GM12801 (cell line): Measurements from ENCODE around the gene BRF1.

Experiments used
- TF ChIP-seq, protein P1 (sequence below): IDR thresholded peaks from one replicate; pipeline ENCODE4 v1.5.1; 2011; ENCODE audit warnings: control low read depth; ENCODE audit not compliant: insufficient read length; ENCODE audit errors: extremely low read depth

BRF1 gene

DNA sequence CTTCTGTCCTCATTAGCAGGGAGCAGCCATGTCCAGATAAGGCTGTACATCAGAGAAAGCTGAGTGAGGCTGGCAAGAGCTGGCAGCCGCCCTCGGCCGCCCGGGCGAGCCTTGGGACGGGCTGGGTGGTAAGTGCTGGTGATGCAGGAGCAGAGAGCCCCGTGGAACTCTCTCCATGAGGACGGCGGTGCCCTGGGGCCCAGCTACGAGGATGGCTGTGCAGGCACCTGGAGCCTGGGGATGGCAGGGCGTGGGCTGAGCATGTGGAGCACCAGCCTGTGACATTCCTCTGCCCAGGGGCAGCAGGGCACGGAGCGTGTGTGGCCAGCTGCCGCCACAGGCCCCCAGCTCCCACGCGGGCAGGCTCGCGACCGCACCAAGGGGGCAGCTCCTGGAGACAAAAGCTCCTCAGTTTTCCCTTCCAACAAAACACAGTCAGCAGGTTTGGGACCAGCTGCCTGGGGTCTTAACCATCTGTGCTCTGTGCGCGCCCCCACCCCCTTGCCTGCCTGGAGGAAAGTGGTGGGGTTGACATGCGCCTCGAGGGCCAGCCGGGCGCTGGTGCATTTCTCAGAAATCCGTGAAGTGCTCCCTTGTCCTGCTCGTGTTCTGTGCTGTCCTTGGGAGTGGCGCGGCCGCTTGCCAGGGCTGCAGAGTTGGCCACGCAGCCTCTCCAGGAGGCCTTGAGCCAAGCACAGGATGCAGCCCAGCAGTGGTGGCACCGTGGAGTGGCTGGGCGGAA lies 35.1 kb upstream of the BRF1 start:
- TF ChIP-seq, protein P1, sequence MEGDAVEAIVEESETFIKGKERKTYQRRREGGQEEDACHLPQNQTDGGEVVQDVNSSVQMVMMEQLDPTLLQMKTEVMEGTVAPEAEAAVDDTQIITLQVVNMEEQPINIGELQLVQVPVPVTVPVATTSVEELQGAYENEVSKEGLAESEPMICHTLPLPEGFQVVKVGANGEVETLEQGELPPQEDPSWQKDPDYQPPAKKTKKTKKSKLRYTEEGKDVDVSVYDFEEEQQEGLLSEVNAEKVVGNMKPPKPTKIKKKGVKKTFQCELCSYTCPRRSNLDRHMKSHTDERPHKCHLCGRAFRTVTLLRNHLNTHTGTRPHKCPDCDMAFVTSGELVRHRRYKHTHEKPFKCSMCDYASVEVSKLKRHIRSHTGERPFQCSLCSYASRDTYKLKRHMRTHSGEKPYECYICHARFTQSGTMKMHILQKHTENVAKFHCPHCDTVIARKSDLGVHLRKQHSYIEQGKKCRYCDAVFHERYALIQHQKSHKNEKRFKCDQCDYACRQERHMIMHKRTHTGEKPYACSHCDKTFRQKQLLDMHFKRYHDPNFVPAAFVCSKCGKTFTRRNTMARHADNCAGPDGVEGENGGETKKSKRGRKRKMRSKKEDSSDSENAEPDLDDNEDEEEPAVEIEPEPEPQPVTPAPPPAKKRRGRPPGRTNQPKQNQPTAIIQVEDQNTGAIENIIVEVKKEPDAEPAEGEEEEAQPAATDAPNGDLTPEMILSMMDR: no peak

DNA sequence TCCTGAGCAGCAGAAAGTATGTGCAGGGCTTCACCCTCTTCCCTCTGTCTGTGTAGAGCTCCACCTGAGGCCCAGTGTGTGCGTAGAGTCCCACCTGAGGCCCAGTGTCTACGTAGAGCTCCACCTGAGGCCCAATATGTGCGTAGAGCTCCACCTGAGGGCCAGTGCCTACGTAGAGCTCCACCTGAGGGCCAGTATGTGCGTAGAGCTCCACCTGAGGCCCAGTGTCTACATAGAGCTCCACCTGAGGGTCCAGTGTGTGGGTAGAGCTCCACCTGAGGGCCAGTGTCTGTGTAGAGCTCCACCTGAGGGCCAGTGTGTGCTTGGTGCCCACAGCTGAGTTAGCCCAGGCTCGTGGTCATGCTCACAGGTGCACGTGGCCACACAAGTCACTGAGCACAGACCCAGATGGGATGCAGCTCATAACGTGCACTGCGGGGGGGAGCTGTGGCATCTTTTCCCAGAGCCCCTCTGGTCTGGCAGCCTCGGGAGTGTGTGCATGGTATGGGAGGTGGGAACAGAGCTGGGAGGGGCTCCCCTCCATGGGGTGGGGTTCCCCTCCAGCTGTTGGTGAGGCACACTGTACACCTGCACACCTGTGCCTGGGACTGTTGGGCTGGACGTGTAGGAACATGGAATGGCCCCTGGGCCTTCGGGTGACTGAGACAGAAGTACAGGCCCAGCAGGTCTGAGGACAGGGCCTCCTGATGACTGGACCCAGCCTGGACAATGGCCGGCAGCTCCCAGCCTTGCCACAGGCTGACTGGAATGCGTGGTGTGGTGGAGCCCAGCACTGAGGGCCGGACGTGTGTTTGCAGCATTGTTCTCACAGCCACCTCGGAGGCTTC lies 33.8 kb upstream of the BRF1 start:
- TF ChIP-seq, protein P1: no peak

DNA sequence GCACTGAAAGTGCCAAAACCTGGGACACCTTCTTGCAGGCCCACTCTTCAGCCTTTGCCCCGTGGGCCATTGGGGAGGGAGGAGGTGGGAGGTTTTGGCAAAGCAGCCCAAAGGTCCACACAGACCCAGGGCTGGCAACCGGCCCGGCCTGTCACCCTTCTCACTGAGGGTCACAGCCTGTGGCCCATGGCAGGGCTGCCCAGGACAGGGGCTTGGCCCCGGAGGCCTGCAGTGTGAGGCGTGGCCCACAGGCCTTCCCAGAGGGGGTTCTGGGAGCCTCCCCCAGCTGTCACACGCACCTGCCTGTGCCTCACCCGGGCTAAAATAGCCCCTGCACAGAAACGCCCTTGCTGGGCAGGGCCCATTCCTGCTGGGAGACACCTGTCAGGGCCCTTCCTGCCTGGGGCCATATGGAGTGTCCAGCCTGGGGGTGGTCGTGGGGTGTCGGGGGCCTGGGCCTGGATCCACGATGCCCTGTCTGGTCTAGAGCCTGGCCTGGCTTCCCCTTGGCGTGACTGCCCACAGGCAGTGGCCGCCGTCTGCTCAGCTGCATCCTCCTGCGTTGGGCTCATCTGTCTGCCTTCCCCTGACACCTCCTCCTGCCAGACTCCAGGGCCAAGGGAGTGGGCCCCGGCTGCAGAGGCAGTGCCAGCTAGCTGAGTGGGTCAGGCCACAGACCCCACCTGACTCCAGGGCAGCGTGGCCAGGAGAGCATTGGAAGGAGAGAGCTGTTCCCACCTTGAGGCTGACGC lies 33.0 kb upstream of the BRF1 start:
- TF ChIP-seq, protein P1: no peak

DNA sequence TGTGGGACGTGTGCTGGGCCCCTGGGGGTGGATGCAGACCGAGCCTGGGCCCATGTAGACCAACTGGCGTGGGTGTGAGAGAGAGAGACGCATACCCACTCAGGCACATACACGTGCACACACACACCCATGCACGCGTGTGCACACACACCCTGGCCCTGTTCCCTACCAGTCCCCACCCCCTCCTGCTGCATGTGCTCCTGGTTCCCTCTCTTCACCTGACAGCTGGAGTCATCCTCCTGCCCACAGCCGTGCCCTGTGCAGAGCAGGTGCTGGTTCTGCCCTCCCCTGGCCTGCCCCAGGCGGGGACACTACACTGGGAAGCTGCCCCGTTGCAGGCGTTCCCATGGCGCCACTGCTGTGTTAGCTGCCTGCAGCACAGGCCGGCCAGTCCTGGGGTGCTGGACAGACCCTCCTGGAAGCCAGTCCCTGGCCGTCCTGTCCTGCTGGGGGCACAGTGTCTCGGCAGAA lies 32.3 kb upstream of the BRF1 start:
- TF ChIP-seq, protein P1: no peak

DNA sequence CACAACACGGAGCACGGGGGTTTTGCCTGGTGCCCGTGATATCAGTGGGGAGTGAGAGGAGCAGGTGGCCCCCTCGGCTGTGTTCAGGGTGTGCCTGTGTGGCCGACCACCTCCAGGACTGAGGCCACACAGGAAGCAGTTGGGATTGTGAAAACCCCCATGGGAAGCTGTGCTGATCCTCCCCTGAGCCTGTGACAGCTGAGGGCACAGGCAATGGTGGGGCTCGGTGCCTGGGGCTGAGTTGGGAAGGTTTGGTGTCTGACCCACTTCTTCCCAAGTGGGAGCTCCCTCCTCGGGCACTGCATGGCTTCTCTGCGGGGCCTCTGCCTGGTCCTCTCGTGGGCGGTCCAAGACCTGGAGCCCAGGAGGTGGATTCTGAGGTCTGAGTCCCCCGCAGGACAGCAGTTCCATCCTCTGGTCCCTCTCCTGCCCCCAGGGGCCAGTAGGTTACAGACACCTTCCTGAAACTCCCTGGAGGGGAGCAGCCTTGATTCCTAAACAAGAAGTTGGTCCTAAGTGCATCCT lies 31.6 kb upstream of the BRF1 start:
- TF ChIP-seq, protein P1: no peak

DNA sequence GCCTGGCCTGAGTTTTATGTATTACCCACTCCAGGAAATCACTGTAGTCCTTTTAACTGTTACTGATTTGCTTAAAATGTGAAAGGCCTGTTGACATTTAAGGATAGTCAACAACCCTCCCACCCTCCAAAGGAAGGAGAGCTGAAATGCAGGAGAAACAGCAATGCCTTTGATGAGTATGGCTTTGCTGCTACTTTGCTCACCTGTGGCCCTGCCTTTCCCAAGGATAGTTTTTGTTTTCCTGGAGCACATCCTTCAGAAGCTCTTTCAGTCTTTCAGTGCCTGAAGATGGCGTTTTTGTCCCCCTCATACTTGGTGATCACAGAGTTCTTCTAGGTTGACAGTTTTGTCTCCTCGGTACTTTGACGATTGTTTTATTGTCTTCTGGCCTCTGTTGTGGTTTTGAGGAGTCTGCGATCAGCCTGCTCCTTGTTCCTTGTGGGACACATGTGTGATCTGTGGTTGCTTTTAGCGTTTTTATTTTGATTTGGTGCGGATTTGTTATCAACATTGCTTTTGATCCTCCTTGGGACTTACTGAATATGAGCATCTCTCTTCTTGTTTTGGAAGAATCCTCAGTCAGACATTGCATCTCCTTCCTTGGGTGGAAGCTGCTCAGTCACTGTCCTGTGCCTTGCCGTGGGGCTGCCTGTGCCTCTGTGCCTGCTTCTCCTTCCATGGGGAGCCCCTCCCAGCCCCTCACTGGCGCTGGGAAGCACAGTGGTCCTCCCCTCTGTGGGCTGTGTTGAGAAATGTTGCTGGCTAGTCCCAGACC lies 31.0 kb upstream of the BRF1 start:
- TF ChIP-seq, protein P1: no peak
